Astrocyte (in vitro differentiated cells and primary cell): ENCODE results near the gene OTOF. TPM values are rescaled to one million over a fixed set of nuclear protein-coding genes. Genes with fewer than 3 reads are reported as not detected.

Experiments used
- DNase-seq: peaks from one replicate; pipeline ENCODE4 v3.0.0-alpha.2; 2010; ENCODE audit warnings: low read depth
- FAIRE-seq: peaks from 2 replicates; lab custom pipeline; 2011; peaks lifted over from hg19 to GRCh38; lab: Jason Lieb, UNC
- H2AFZ ChIP-seq: 2 replicates; pipeline ENCODE4 v1.6.0; 2012; ENCODE audit warnings: low read depth, low read length, inconsistent platforms
- H3K27ac ChIP-seq: 2 replicates; pipeline ENCODE4 v1.5.1; 2011; ENCODE audit warnings: low read depth, low read length, inconsistent platforms
- H3K27me3 ChIP-seq: 2 replicates; pipeline ENCODE4 v1.6.0; 2011; ENCODE audit warnings: low read length, inconsistent platforms; ENCODE audit not compliant: insufficient read depth
- H3K36me3 ChIP-seq: 2 replicates; pipeline ENCODE4 v1.5.1; 2011; ENCODE audit warnings: low read length, inconsistent platforms; ENCODE audit not compliant: insufficient read depth
- H3K4me1 ChIP-seq: 2 replicates; pipeline ENCODE4 v1.5.1; 2011; ENCODE audit warnings: low read length, inconsistent platforms; ENCODE audit not compliant: insufficient read depth
- H3K4me2 ChIP-seq: 2 replicates; pipeline ENCODE4 v1.6.0; 2012; ENCODE audit warnings: low read length, inconsistent platforms
- H3K4me3 ChIP-seq: 2 replicates; pipeline ENCODE4 v1.5.1; 2011; ENCODE audit warnings: low read depth, mild to moderate bottlenecking, low read length, inconsistent platforms; ENCODE audit not compliant: insufficient read depth
- H3K79me2 ChIP-seq: 2 replicates; pipeline ENCODE4 v1.6.0; 2012; ENCODE audit warnings: mild to moderate bottlenecking, low read length, inconsistent platforms; ENCODE audit not compliant: insufficient read depth
- H3K9ac ChIP-seq: 2 replicates; pipeline ENCODE4 v1.6.0; 2012; ENCODE audit warnings: mild to moderate bottlenecking, low read length, inconsistent platforms
- H3K9me3 ChIP-seq: 2 replicates; pipeline ENCODE4 v1.5.1; 2012; ENCODE audit warnings: low read depth, mild to moderate bottlenecking, low read length, inconsistent platforms; ENCODE audit not compliant: insufficient read depth
- H4K20me1 ChIP-seq: 2 replicates; pipeline ENCODE4 v1.6.0; 2012; ENCODE audit warnings: low read length, inconsistent platforms; ENCODE audit not compliant: insufficient read depth
- H3K27ac Mint-ChIP-seq: one replicate; pipeline ENCODE4 v1.8.0; 2021; ENCODE audit warnings: mild to moderate bottlenecking, mixed read lengths; ENCODE audit not compliant: unreplicated experiment
- H3K27me3 Mint-ChIP-seq: one replicate; pipeline ENCODE4 v1.8.0; 2021; ENCODE audit warnings: low read depth, mixed read lengths; ENCODE audit not compliant: unreplicated experiment
- H3K36me3 Mint-ChIP-seq: one replicate; pipeline ENCODE4 v1.8.0; 2021; ENCODE audit warnings: low read depth, mixed read lengths; ENCODE audit not compliant: unreplicated experiment
- H3K4me1 Mint-ChIP-seq: one replicate; pipeline ENCODE4 v1.8.0; 2021; ENCODE audit warnings: low read depth, mixed read lengths; ENCODE audit not compliant: unreplicated experiment
- H3K4me3 Mint-ChIP-seq: one replicate; pipeline ENCODE4 v1.8.0; 2021; ENCODE audit warnings: mild to moderate bottlenecking, moderate library complexity, mixed read lengths; ENCODE audit not compliant: unreplicated experiment
- H3K9me3 Mint-ChIP-seq: one replicate; pipeline ENCODE4 v1.8.0; 2021; ENCODE audit warnings: mild to moderate bottlenecking, mixed read lengths; ENCODE audit not compliant: unreplicated experiment
- CTCF ChIP-seq: IDR thresholded peaks from 2 replicates; pipeline ENCODE4 v1.5.1; 2011; ENCODE audit warnings: low read depth, mild to moderate bottlenecking, inconsistent platforms, low read length, moderate library complexity; ENCODE audit not compliant: insufficient read depth
- EZH2 ChIP-seq: IDR thresholded peaks from 2 replicates; pipeline ENCODE4 v1.6.1; 2012; ENCODE audit warnings: mild to moderate bottlenecking, low read length, inconsistent platforms; ENCODE audit not compliant: insufficient read depth
- total RNA-seq: library from RNA; stranded (reverse); gene quantifications from 2 replicates; pipeline ENCODE4 v1.2.1, GENCODE V29; 2021

Gene OTOF
- total RNA-seq, 1 donor from 2014 or later: not detected

- TF ChIP-seq EZH2 (no peak), CTCF (no peak)
These were observed 2.9 kb downstream of the OTOF start for GRCh38 chr2:26475037-26475436.

GRCh38 chr2:26474261-26474785, 3.6 kb downstream of the OTOF start:
- H3K4me3 ChIP-seq: no peak overlapping the region
- no peaks in the 10 kb centered on the region for H3K4me1 ChIP-seq
- H4K20me1 ChIP-seq: no peaks in the 10 kb centered on the region
- no peak overlapping the region for H3K9ac ChIP-seq
- Mint-ChIP-seq H3K36me3 (no peaks in the 10 kb centered on the region), H3K9me3 (peaks cover 4% of the 10 kb centered on the region), H3K4me1 (no peaks in the 10 kb centered on the region), H3K4me3 (no peak overlapping the region), H3K27me3 (peaks cover 13% of the 10 kb centered on the region), H3K27ac (no peak overlapping the region)
- H3K36me3 ChIP-seq: no peaks in the 10 kb centered on the region
- DNase-seq (no peak), FAIRE-seq (no peak)
- H3K27ac ChIP-seq: no peak overlapping the region
- H2AFZ ChIP-seq: no peak overlapping the region
- H3K79me2 ChIP-seq: no peaks in the 10 kb centered on the region
- no peak overlapping the region for H3K4me2 ChIP-seq
- no peaks in the 10 kb centered on the region for H3K27me3 ChIP-seq
- TF ChIP-seq CTCF (no peak), EZH2 (no peak)
- H3K9me3 ChIP-seq: peaks cover 2% of the 10 kb centered on the region

More at GRCh38 chr2:26475037-26475436, 2.9 kb downstream of the OTOF start:
- no peak overlapping the region for H2AFZ ChIP-seq
- H3K4me2 ChIP-seq: no peak overlapping the region
- Mint-ChIP-seq H3K4me3 (no peak overlapping the region), H3K27me3 (peaks cover 13% of the 10 kb centered on the region), H3K9me3 (peaks cover 2% of the 10 kb centered on the region), H3K4me1 (no peaks in the 10 kb centered on the region), H3K36me3 (no peaks in the 10 kb centered on the region), H3K27ac (no peak overlapping the region)
- no peaks in the 10 kb centered on the region for H3K4me1 ChIP-seq
- H3K36me3 ChIP-seq: no peaks in the 10 kb centered on the region
- H3K9ac ChIP-seq: no peak overlapping the region
- H3K27ac ChIP-seq: no peak overlapping the region
- no peak overlapping the region for H3K4me3 ChIP-seq
- no peaks in the 10 kb centered on the region for H3K79me2 ChIP-seq
- no peaks in the 10 kb centered on the region for H4K20me1 ChIP-seq
- no peak for DNase-seq
- H3K9me3 ChIP-seq: no peaks in the 10 kb centered on the region
- H3K27me3 ChIP-seq: no peaks in the 10 kb centered on the region
- no peak for FAIRE-seq

GRCh38 chr2:26473796-26474195, 4.1 kb downstream of the OTOF start:
- FAIRE-seq: no peak
- Mint-ChIP-seq H3K4me3 (no peak overlapping the region), H3K4me1 (no peaks in the 10 kb centered on the region), H3K27ac (no peak overlapping the region), H3K9me3 (peaks cover 7% of the 10 kb centered on the region), H3K27me3 (peaks cover 14% of the 10 kb centered on the region), H3K36me3 (no peaks in the 10 kb centered on the region)
- Histone ChIP-seq H3K4me3 (no peak overlapping the region), H3K27me3 (no peaks in the 10 kb centered on the region), H3K36me3 (no peaks in the 10 kb centered on the region), H3K9ac (no peak overlapping the region), H3K79me2 (no peaks in the 10 kb centered on the region), H3K4me1 (no peaks in the 10 kb centered on the region), H3K9me3 (peaks cover 5% of the 10 kb centered on the region), H4K20me1 (no peaks in the 10 kb centered on the region), H3K27ac (no peak overlapping the region), H2AFZ (no peak overlapping the region), H3K4me2 (no peak overlapping the region)
- no peak for TF ChIP-seq EZH2
- TF ChIP-seq CTCF: no peak
- DNase-seq: no peak
